ENCODE measurements around the gene RASL11B.

RASL11B gene

DNA sequence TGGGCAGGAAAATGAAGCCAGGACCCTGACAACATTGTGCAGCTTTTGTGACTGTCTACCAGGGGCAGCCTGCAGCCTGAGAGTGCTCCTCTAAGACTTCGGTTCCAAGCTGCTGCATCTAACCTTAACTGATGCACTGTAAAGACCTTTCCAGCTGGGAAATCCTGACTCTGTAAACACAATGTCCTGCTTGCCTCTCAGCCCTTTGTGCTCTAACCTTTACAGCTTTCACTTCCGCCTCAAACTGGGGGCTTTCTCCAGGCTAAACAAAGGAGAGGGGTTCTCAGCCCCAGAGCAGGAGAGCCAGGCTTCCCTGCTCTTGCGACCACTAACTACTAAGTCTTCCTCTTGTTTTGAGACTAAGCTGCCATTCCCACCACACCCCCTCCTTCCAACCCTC, 19.3 kb upstream of the RASL11B start:
- no peak for DNase-seq (ENCODE audit: low read depth in 2 of 3, low spot score in 1 of 3)

DNA sequence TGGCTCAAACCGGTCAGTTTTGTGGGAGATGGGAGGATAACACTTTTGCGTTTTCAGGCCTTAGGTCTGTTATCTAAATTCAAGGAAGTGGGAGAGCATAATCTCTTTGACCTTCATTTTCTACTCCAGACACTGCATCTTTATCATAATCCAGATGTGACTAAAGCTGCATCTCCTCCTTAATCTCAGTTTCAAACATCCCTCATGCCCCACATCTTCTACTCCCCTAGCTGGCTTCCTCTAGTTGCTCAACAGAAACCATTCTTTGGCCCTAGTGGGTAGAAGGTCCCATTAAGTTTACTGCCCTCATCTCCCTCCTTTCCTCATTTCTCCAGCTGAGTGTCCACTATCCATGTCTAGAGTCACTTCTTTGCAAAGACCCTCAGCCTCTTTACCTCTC, 18.8 kb upstream of the RASL11B start:
- no peak for DNase-seq (ENCODE audit: low read depth in 2 of 3, low spot score in 1 of 3)

DNA sequence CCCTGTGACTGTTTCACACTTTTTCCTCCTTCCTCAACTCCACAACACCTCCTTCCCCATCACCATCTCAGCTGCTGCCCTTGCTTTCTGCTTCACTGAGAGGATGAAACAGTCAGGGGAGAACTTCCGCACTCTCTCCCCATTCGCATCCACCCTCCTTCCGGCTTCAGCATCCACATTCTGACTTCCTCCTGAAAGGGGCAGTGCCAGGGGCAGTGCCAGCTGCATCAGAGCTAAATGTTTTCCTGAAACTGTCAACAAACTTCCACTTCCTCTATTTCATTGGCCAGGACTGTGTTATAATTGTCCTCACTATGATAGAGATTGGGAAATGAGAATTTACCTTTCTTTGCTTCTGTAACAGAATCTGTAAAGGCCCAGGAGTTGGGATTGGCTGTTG, 18.2 kb upstream of the RASL11B start:
- DNase-seq (ENCODE audit: low read depth in 2 of 3, low spot score in 1 of 3): no peak

DNA sequence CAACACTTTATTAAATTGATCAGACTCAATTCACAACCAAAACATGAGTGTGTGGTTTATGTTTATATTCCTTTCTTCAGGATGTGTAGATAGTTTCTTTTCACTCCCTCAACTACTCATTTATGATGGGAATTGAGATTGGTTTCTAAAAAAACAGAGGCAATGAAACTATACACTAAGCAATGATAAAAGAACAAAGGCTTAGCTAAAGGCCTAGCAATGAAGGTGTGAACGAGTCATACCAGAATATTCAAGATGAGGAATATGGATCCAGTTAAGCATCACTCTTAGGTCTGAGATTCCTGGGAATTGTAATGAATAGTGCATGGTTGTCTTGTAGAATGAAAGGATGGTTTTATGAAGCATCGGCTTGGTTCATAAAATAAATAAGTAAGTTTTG, 17.5 kb upstream of the RASL11B start:
- no peak for DNase-seq (ENCODE audit: low read depth in 2 of 3, low spot score in 1 of 3)

DNA sequence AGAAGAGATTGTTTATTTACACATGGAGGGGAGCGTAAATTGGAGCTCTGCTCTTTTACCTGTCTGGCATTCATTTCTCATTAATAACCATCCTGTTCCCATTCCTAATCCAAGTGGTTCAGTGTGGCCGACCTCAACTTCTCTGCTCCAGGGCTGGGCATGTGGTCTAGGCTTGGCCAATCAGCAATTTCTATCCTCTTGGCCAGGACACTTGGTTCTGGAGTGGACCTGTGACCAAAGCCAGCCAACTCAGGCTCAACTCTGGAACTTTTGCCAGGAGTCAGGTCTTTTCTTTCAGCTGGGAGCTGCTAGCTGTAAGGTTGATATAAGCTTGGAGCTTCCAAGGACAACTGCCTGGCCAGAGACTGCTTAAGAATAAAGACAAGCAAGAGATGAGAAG, 15.6 kb upstream of the RASL11B start:
- DNase-seq (ENCODE audit: low read depth in 2 of 3, low spot score in 1 of 3): no peak

DNA sequence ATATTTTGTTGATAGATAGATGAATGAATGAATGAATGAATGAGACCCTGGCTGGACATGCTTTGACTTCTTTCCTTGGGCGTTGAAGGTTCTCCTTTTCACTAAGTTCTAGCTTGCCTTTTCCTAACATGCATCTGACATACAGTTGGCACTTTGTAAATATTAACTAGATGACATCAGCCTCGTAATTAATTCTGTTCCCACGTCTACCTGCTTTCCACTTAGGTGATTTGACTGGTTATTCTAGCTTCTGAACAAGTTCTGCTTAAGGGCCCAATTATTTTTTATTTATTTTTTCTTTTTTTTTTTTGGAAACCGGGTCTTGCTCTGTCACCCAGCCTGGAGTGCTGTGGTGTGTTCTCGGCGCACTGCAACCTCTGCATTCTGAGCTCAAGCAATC, 13.9 kb upstream of the RASL11B start:
- DNase-seq (ENCODE audit: low read depth in 2 of 3, low spot score in 1 of 3): no peak

DNA sequence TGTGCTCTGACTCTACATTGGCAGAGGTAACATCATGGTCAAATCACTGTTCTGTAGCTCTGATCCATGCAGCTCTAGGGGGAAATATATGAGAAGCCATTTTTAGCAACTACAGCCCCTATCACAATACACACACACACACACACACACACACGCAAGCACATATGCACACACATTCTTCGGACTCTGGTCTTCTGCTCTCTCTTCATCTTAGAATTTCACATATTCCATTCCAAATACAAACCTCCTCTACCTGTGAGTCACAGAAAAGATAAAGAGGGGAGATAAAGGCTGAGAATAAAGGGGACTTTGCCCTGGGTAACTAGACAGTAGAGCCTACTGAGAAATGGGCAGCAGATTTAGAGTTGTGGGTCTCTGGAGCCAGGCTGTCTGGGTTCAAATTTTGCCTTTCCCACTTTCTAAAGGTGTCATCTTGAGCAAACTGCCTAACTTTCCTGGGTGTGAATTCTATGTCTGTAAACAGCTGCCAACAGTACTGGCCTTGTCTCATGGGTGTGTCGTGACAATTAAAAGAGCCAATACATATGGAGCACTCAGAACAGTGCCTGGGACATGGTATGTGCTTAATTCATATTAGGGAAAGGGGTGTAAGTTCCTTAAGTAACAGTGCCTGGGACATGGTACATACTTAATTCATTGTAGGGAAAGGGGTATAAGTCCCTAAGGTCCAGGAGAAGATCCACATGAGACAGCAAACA, 11.6 kb upstream of the RASL11B start:
- DNase-seq (ENCODE audit: low read depth in 2 of 3, low spot score in 1 of 3): no peak

DNA sequence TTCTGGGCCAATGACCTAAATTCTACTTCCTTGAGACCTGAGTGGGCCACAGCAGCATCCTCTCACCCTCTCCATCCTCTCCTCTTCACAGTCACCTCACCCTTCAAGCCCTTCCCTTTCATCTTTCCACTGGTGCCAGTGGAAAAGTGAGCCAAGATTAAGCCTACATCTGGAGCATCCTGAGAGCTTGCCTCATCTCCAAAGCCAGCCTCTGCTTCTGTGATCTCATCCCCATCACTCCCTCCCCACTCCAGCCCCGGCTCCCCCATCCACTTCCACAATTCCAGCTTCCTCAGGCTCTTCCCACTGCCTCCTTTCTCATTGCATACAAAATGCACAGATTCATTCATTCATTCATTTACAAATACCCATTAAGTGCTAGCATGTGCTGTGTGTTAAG, 10.1 kb upstream of the RASL11B start:
- no peak for DNase-seq (ENCODE audit: low read depth in 2 of 3, low spot score in 1 of 3)

DNA sequence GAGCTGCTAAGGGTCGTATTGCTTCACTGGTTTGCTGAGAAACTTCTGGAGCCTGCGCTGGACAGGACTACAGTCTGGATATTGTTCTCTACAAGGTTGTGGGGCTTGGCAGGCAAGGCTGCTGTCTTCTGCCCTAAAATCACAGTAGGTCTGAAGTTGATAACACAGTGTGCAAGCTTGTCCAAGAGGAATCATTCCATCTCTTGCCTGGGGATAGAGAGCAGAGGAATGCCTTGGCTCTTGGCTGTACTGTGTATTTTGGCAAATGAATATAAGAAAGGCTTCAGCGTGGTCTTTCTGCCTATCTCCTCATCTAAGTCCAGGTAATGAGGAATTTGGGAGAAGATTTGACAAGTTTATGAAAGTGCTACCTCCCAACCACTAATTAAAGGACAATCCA, 9.4 kb upstream of the RASL11B start:
- DNase-seq (ENCODE audit: low read depth in 2 of 3, low spot score in 1 of 3): no peak

DNA sequence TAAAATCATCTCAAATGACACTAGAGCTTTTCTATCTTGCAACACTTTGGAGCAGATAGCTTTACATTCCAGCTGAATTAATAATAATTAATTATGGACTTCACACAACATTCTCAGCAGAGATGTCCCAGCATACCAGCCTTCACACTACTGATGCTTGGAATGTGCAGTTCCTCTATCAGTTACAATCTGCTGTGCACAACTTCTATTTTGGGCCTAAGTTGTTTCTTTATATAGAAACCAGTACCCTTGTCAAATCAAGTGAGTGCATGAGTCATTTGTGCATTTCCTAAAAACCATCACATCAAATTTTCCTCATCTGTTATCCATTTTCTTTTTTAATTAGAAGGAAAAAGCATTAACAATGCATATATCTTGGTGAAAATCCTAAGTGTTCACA, 8.8 kb upstream of the RASL11B start:
- no peak for DNase-seq (ENCODE audit: low read depth in 2 of 3, low spot score in 1 of 3)

DNA sequence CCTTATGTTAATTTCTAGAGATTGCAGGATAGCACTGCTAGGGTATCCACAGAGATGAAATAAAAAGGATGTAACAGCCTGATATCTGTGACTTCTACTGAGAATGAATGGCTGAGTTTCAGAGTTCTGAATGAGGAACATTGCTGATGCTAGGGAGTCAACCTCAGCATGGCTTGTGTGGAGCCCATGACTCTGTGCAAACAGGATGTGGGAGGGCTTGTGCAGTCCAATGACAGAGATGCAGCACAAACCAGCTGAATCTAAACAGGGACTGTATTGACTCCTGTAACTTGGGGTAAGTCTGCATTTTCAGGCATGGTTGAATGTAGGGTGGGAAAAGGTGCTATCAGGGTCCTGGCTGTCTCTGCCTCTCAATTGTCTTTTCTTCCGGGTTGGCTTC, 5.3 kb upstream of the RASL11B start:
- no peak for DNase-seq (ENCODE audit: low read depth in 2 of 3, low spot score in 1 of 3)

DNA sequence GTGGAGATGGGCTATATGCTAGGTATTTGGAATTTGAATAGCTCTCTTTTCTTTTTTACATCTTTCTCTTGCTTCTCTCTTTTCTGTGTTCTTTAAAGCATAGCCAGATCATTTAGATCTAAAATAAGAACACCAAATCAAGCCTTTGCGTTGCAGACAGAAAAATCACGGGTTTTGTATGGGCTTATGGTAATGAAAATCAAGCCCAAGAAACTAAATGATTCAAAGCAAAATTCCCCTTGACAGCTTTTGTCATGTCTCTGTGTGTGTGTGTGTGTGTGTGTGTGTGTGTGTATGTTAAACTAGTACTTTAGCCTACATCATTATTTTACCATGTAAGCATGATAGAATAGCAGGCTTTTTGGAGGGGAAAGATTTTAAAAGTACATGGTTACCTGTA, 1.8 kb upstream of the RASL11B start:
- no peak for DNase-seq (ENCODE audit: low read depth in 2 of 3, low spot score in 1 of 3)

DNA sequence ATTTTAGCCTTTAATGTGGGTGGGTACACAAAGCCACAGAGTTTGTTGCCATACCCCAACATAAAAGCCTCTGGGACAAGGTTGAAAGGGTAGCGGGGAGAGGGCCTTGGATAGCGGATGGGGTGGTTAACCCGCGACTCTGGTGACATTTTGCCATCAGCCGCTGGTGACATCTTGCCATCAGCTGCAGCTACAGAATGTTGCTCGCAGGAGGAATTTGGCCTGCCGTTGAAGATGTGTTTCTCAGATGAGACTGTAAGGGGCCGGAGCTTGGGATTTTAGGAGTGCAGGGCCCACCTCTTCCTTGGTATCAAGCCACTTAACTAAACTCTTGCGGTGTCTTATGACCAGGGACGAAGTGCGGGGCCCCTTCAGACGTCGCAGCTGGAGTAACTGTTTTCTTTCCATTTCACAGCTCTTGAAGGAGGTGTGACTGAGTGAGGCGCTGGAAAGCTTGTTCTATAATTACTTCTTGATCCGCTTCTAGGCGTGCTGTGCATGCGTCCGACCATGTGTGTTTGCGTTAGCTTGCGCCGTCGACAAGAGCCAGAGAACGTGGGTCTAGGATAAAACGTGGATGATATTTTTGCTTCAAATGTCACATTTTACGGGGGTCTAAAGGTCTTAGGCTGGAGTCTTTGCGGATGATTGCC, 820 bp upstream of the RASL11B start:
- no peak for DNase-seq (ENCODE audit: low read depth in 2 of 3, low spot score in 1 of 3)

DNA sequence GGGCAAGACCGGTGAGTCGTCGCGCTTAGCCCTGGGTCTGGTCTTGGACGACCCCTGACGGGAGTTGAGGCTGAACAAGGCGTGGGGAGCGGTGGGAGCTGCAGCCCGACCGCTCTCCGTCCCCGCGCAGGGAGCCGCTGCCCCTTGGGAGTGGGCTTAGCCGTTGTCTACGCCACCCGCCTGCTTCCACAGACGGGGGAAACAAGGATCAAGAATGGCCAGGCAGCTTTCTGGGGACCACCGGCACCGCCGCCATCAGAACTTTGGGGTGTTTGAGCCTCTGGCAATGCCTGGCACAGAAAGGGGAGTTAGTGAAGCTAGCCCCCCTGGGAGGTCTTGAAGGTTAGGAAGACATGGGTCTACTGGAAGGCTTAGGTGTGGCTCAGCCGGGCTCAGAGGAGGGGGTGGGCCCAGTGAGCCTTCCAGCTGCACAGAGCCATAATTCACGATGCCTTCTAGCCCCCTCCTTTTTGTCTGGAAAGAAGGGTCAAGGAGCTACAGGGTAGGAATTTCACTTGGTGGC, 583 bp downstream of the RASL11B start:
- DNase-seq (ENCODE audit: low read depth in 2 of 3, low spot score in 1 of 3): no peak

DNA sequence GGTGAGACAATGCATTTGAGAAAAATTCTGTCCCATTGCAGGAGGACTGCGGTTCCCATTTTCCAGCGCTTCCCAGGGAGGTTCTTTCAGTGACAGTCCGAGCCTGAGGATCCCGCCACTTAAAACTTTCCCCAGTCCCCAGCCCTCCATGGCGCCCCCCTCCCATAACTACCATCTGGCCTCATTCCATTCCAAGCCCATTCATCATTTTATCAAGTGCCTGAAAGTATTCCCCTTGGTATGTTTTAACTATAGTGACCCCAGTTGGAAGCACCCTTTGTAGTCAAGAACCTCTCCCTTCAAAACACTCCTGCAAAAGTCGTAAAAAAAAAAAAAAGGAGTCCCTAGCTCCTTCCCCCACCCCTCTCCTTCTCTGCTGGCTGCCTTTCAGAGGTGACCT, 1.2 kb downstream of the RASL11B start:
- DNase-seq (ENCODE audit: low read depth in 2 of 3, low spot score in 1 of 3): no peak

DNA sequence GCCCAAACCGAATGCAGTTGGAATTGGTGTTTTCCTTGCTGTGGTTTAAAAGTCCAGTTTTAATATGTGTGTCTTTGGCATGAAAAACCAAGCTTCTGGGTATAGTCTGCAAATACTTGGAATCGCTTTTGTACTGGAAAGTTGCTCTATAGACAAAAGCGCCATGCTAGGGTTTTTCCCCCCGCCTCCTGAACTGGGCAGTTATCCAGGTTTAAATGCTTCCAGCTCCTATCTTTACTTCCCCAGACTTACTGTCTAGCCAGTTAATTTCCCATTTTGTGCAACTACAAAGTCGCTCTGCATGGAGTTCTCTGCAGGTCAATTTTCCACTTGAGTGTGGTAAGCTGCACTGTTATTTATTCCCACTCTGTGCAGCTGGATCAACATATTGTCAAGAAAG, 2.7 kb downstream of the RASL11B start:
- DNase-seq (ENCODE audit: low read depth in 2 of 3, low spot score in 1 of 3): no peak

DNA sequence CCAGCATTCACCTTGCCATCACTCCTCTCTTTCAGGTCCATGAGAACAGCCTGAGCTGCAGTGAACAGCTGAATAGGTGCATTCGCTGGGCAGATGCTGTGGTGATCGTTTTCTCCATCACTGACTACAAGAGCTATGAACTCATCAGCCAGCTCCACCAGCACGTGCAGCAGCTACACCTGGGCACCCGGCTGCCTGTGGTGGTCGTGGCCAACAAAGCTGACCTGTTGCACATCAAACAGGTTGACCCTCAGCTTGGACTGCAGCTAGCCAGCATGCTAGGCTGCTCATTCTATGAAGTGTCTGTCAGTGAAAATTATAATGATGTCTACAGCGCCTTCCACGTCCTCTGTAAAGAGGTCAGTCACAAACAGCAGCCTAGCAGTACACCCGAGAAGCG, 3.2 kb downstream of the RASL11B start:
- no peak for DNase-seq (ENCODE audit: low read depth in 2 of 3, low spot score in 1 of 3)

DNA sequence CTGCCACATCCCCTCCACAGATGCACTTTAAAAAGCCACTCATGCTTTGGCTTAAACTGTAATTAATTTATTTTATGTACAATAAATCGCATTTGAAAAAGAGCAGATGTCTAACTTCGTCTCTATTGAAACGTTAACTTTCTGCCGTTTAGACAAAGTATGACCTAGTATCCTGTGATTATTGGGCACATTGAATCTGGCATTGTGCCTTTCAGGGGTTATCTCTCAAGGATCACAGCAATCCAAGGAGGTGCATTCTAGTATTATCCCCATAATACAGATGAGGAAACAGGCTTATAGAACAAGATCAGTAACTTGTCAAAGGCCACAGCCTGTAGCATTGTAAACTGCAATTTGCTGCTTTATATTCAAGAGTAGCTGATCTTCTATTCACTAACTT, 4.6 kb downstream of the RASL11B start:
- DNase-seq (ENCODE audit: low read depth in 2 of 3, low spot score in 1 of 3): no peak

DNA sequence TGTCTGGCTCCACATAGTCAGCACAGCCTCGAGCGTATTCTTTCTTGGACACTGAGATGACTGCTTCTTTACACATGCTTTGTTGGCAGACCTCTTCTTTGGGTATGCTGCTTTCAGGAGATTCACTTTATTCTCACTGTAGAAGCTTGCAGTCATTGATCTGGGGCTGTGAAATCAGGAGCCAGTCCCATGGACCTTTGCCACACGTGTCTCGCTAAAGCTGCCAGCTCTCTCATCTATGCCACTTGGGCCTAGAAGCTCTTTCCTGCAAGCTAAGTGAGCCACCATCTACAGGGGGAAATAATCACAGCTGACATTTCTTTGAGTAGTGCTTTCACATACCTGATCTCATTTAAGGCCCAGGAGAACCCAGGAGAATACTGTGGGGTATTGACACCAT, 5.0 kb downstream of the RASL11B start:
- no peak for DNase-seq (ENCODE audit: low read depth in 2 of 3, low spot score in 1 of 3)

DNA sequence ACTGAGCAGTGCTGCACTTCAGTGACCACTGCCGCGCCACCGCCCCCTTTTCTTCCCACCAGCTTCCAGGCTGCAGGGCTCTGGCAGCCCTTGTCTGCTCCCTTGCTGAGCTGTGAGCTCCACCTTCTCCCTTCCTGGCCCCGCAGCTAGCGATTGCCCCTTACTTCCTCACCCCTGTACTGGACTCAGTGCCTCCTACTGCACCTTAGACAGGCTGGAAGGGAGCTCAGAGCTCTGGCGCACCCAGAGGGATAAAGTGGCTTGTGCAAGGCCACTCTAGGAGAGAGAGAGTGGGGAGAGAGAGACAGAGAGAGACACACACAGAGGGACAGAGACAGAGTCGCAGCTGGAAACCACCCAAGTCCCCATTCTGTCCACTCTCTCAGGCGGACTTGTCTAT, 6.0 kb downstream of the RASL11B start:
- no peak for DNase-seq (ENCODE audit: low read depth in 2 of 3, low spot score in 1 of 3)

DNA sequence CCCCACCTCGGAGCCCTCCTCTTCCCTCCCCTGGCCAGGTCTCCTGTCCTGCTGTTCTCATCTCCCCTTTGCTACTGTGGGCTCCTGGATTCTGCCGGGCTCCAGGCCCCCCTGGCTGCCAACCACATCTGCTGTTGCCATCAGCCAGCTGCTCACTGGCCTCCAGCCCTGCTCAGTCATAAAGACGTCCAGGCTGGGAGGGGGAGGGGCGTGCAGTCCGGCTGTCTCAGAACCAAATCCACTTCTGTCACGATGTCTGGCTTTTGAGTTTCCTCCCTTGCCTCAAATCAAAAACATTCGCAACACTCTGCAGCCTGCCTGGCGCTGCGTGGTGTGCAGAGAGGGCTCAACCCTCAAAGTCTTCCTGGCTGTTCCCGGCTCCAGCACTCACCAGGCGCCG, 7.1 kb downstream of the RASL11B start:
- no peak for DNase-seq (ENCODE audit: low read depth in 2 of 3, low spot score in 1 of 3)

DNA sequence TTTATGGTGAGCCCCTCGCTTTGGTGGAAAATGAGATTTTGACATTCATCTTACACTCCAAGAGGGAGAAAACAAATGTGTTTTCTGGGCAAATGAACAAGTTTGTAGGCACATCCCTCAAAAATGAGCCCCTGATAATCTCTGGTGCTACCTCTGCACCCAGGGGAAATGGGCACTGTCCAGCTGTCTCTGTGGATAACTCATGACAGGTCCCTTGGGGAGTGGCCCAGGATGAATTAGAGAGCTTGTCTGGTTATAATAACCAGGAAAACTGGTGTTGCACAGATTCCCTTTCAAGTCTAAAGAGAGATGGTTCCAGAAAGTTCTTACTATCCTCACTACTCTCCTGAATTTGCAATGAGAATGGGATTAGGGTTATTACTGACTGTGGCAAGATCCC, 7.5 kb downstream of the RASL11B start:
- no peak for DNase-seq (ENCODE audit: low read depth in 2 of 3, low spot score in 1 of 3)

DNA sequence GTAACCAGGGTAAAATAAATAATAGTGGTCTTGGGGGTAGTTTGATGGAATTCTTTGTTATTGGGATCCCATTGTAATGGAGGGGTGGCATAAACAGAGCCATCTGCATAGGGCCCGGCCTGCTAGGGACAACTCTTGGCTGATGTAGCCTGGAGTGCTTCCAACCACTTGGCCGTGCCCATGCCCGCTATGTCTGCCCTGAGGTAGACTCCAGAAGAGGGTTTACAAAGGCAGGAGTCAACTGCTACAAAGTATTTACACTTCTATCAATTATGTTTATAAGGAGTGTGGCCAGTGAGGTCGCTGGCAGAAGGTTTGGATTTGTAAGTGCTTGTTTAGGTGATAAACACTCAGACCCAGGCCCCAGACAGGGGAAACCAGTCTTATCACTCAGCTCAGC, 8.1 kb downstream of the RASL11B start:
- DNase-seq (ENCODE audit: low read depth in 2 of 3, low spot score in 1 of 3): no peak
